IMR-90 (cell line): ENCODE results near the gene TRMT10C. TPM values are rescaled to one million over a fixed set of nuclear protein-coding genes. Genes with fewer than 3 reads are reported as not detected.
A peak's percentile ranks its signal among the peaks of the same experiment; 100 is the strongest.

Source experiments
- ATAC-seq: fragments of 200-7000 bp; cut with Tn5 transposase; 2 replicates; pipeline ENCODE4 v1.9.1; 2020; ENCODE audit warnings: low read depth, mild to moderate bottlenecking, moderate library complexity
- BruUV-seq: library from RNA; stranded (reverse); fragments of 400-500 nt; replicated peaks from 2 replicates; lab custom pipeline; 2021; lab: Mats Ljungman, UMichigan
- CTCF ChIA-PET: fragments of 300-600 bp; formaldehyde crosslinking; extraction: SDS; loops from one replicate; lab custom pipeline; 2021; ENCODE audit warnings: antibody characterized with exemption; lab: Yijun Ruan, JAX
- POLR2A ChIA-PET: fragments of 300-600 bp; sonication (Branson Sonifier 250); formaldehyde crosslinking; loops from one replicate; lab custom pipeline; 2022; ENCODE audit warnings: antibody characterized with exemption; ENCODE audit not compliant: unreplicated experiment; lab: Charles Lee
- DNase-seq: peaks from one replicate; pipeline ENCODE4 v3.0.0; 2013
- H2AFZ ChIP-seq: replicated peaks from 2 replicates; pipeline ENCODE3; 2013; ENCODE audit warnings: low read length, mild to moderate bottlenecking; ENCODE audit not compliant: poor library complexity
- H2AK5ac ChIP-seq: 2 replicates; pipeline ENCODE4 v1.6.1; 2013; ENCODE audit warnings: low read depth, low read length, inconsistent platforms
- H2AK9ac ChIP-seq: replicated peaks from 2 replicates; pipeline ENCODE3; 2013; ENCODE audit warnings: mild to moderate bottlenecking, low read depth, low read length, moderate library complexity; ENCODE audit not compliant: poor library complexity
- H2BK120ac ChIP-seq: 2 replicates; pipeline ENCODE4 v1.6.1; 2013; ENCODE audit warnings: low read depth, low read length, inconsistent platforms
- H2BK15ac ChIP-seq: 3 replicates; pipeline ENCODE4 v1.6.1; 2013; ENCODE audit warnings: low read depth, low read length, inconsistent platforms
- H2BK20ac ChIP-seq: 2 replicates; pipeline ENCODE4 v1.6.1; 2013; ENCODE audit warnings: low read depth, mild to moderate bottlenecking, inconsistent platforms, low read length, moderate library complexity
- H2BK5ac ChIP-seq: 2 replicates; pipeline ENCODE4 v1.6.1; 2013; ENCODE audit warnings: mild to moderate bottlenecking, low read depth, low read length, inconsistent platforms; ENCODE audit not compliant: poor library complexity, severe bottlenecking
- H3K14ac ChIP-seq: replicated peaks from 2 replicates; pipeline ENCODE4 v1.6.1; 2013; ENCODE audit warnings: low read depth, low read length, inconsistent platforms
- H3K18ac ChIP-seq: 2 replicates; pipeline ENCODE4 v1.6.1; 2013; ENCODE audit warnings: low read depth, low read length, control low read depth
- H3K23ac ChIP-seq: 2 replicates; pipeline ENCODE4 v1.6.1; 2013; ENCODE audit warnings: low read depth, low read length, inconsistent platforms
- H3K27ac ChIP-seq: 2 replicates; pipeline ENCODE4 v1.5.1; 2013; ENCODE audit warnings: mild to moderate bottlenecking, control low read depth, low read length; ENCODE audit not compliant: insufficient read depth
- H3K27me3 ChIP-seq: 2 replicates; pipeline ENCODE4 v1.6.1; 2013; ENCODE audit warnings: low read length; ENCODE audit not compliant: control insufficient read depth, insufficient read depth
- H3K36me3 ChIP-seq: 2 replicates; pipeline ENCODE4 v1.6.1; 2013; ENCODE audit warnings: low read length, mixed read lengths; ENCODE audit not compliant: control insufficient read depth, insufficient read depth
- H3K4ac ChIP-seq: 2 replicates; pipeline ENCODE4 v1.6.1; 2013; ENCODE audit warnings: low read depth, low read length, inconsistent platforms
- H3K4me1 ChIP-seq: 2 replicates; pipeline ENCODE4 v1.6.1; 2013; ENCODE audit warnings: low read length, mixed read lengths; ENCODE audit not compliant: control insufficient read depth, insufficient read depth
- H3K4me2 ChIP-seq: 2 replicates; pipeline ENCODE4 v1.6.1; 2013; ENCODE audit warnings: low read depth, mild to moderate bottlenecking, control low read depth, low read length, moderate library complexity
- H3K4me3 ChIP-seq: 2 replicates; pipeline ENCODE4 v1.5.1; 2013; ENCODE audit warnings: low read depth, mild to moderate bottlenecking, control low read depth, low read length, moderate library complexity; ENCODE audit not compliant: insufficient read depth
- H3K56ac ChIP-seq: 2 replicates; pipeline ENCODE4 v1.6.1; 2013; ENCODE audit warnings: low read length, inconsistent platforms; ENCODE audit not compliant: insufficient read depth; ENCODE audit errors: extremely low read depth
- H3K79me1 ChIP-seq, 2 experiments: 2 replicates each; pipeline ENCODE4 v1.6.1; 2013; ENCODE audit warnings: low read length in 2 of 2, inconsistent platforms in 1 of 2, low read depth in 1 of 2
- H3K9ac ChIP-seq: 2 replicates; pipeline ENCODE4 v1.6.1; 2013; ENCODE audit warnings: low read depth, low read length, control low read depth
- H3K9me1 ChIP-seq: 2 replicates; pipeline ENCODE4 v1.6.1; 2013; ENCODE audit warnings: low read length, inconsistent platforms; ENCODE audit not compliant: insufficient read depth
- H3K9me3 ChIP-seq: 2 replicates; pipeline ENCODE4 v1.6.1; 2013; ENCODE audit warnings: low read length; ENCODE audit not compliant: control insufficient read depth, insufficient read depth
- H4K20me1 ChIP-seq: 2 replicates; pipeline ENCODE4 v1.6.1; 2013; ENCODE audit warnings: low read length, inconsistent platforms; ENCODE audit not compliant: insufficient read depth
- H4K5ac ChIP-seq: 2 replicates; pipeline ENCODE4 v1.6.1; 2013; ENCODE audit warnings: mild to moderate bottlenecking, low read depth, low read length, control low read depth
- H4K8ac ChIP-seq, 2 experiments: 2 replicates each; pipeline ENCODE4 v1.6.1; 2013; ENCODE audit warnings: low read depth in 2 of 2, low read length in 2 of 2, control low read depth in 1 of 2, inconsistent platforms in 1 of 2
- H4K91ac ChIP-seq: 2 replicates; pipeline ENCODE4 v1.6.1; 2013; ENCODE audit warnings: low read depth, low read length, inconsistent platforms; ENCODE audit not compliant: insufficient read depth
- BHLHE40 ChIP-seq: fragments of 150-350 bp; IDR thresholded peaks from 2 replicates; pipeline ENCODE4 v1.6.1; 2016; ENCODE audit warnings: mild to moderate bottlenecking, low read depth, low read length
- CEBPB ChIP-seq: IDR thresholded peaks from 2 replicates; pipeline ENCODE4 v1.6.1; 2012; ENCODE audit warnings: low read depth, low read length, improper control_type of control experiment
- CHD1 ChIP-seq: IDR thresholded peaks from 2 replicates; pipeline ENCODE4 v1.6.1; 2012; ENCODE audit warnings: low read depth, low read length, improper control_type of control experiment
- FOS ChIP-seq: fragments of 150-350 bp; IDR thresholded peaks from 2 replicates; pipeline ENCODE4 v1.6.1; 2016; ENCODE audit warnings: low read depth, low read length
- MAZ ChIP-seq: IDR thresholded peaks from 2 replicates; pipeline ENCODE4 v1.6.1; 2012; ENCODE audit warnings: low read depth, mild to moderate bottlenecking, low read length, improper control_type of control experiment, moderate library complexity, borderline replicate concordance
- MXI1 ChIP-seq: IDR thresholded peaks from 2 replicates; pipeline ENCODE4 v1.6.1; 2012; ENCODE audit warnings: low read depth, mild to moderate bottlenecking, low read length, moderate library complexity, borderline replicate concordance
- NFE2L2 ChIP-seq: fragments of 150-350 bp; IDR thresholded peaks from 2 replicates; pipeline ENCODE4 v1.6.1; 2016; ENCODE audit warnings: low read depth, mild to moderate bottlenecking, low read length
- POLR2A ChIP-seq: IDR thresholded peaks from 2 replicates; pipeline ENCODE4 v1.6.1; 2012; ENCODE audit warnings: mild to moderate bottlenecking, low read depth, low read length
- RAD21 ChIP-seq: IDR thresholded peaks from 2 replicates; pipeline ENCODE4 v1.6.1; 2012; ENCODE audit warnings: low read length, improper control_type of control experiment
- RCOR1 ChIP-seq: IDR thresholded peaks from 2 replicates; pipeline ENCODE4 v1.6.1; 2012; ENCODE audit warnings: mild to moderate bottlenecking, low read length, improper control_type of control experiment; ENCODE audit not compliant: insufficient replicate concordance
- RFX5 ChIP-seq: IDR thresholded peaks from 2 replicates; pipeline ENCODE4 v1.8.0; 2012; ENCODE audit warnings: low read depth, mild to moderate bottlenecking, low read length, moderate library complexity
- SMC3 ChIP-seq: fragments of 150-350 bp; IDR thresholded peaks from 2 replicates; pipeline ENCODE4 v1.6.1; 2016; ENCODE audit warnings: low read depth, mild to moderate bottlenecking, antibody characterized with exemption, low read length, moderate library complexity
- WGBS, 2 experiments: methylation state at CpG; one replicate each; pipeline versions ENCODE4 v1.1.5 to v1.1.7; 2013; ENCODE audit warnings: missing lambda C conversion rate in 2 of 2; ENCODE audit not compliant: insufficient read length in 1 of 2; ENCODE audit errors: extremely low coverage in 2 of 2; 5-methylcytosine and 5-hydroxymethylcytosine counted together
- dilution Hi-C: fragments of 300-500 bp; cut with HindIII; formaldehyde crosslinking; loops from one replicate; pipeline ENCODE4 v1.14.3; 2018; ENCODE audit warnings: low sequenced_read_pairs; ENCODE audit not compliant: unreplicated experiment
- in situ Hi-C: fragments of 300-500 bp; cut with MboI; formaldehyde crosslinking; loops from 3 replicates; pipeline ENCODE4 v1.14.3; 2019; ENCODE audit warnings: low sequenced_read_pairs, inconsistent platforms, mixed read lengths
- intact Hi-C: fragments of 100-400 bp; cut with micrococcal nuclease; formaldehyde crosslinking; loops from 2 replicates; pipeline ENCODE4 v1.10.0; 2022
- polyA plus RNA-seq, 3 experiments: library from polyadenylated mRNA; depleted of rRNA; stranded (reverse); fragments of >200 nt; gene quantifications; 2 replicates each; pipeline ENCODE4 v1.2.3, GENCODE V29; 2012; ENCODE audit warnings: low replicate concordance in 1 of 3
- total RNA-seq: library from RNA; depleted of rRNA; stranded (reverse); fragments of >200 nt; gene quantifications from 2 replicates; pipeline ENCODE4 v1.2.3, GENCODE V29; 2012
- TF ChIP-seq, protein P1 (sequence below): conservative IDR thresholded peaks from 2 replicates; pipeline ENCODE4 v1.5.1; 2012; ENCODE audit warnings: mild to moderate bottlenecking, low read depth, low read length, improper control_type of control experiment

Gene TRMT10C
- total and polyA plus RNA-seq, 2 of the 4 experiments (the other 2 are of a cell fraction) = 13.6 to 17.0 TPM

DNA sequence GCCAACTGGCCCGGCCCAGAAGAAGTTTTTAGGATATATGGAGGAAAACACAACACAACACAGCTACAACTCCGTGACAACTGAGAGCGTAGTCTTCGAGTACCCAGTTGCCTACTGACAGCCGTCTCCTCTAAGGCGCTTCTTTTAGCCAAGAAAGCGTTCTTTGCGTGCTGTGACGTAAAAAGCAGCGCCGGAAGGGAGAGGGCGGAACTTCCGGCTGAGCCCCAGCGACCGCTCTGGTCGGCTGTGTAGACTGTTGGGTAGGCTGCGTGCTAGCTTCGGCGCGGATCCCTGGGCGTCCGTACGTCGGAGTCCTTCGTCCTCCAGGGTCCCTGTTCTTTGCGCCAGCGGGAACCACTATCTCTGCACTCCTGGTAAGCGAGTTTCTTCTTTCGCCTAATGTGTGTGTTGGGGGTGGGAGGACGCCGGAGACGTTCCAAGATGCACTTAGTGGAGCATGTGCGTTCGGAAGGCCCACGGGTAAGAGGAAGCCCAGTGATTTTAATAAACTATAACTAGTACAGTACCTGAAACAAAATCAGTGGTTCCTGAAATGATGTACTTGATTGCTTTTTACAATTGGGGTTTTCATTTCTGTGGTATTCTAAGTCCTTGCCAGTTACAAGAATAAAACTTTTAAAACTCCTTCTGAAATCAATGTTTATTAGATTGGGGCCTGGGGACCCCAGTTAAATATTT lies at the start of gene TRMT10C (continued):
- TF ChIP-seq MXI1 (peak; percentile 84), FOS (no peak), RAD21 (no peak), BHLHE40 (no peak), MAZ (peak; percentile 49; the same call in 1 of the 2 replicates)

DNA sequence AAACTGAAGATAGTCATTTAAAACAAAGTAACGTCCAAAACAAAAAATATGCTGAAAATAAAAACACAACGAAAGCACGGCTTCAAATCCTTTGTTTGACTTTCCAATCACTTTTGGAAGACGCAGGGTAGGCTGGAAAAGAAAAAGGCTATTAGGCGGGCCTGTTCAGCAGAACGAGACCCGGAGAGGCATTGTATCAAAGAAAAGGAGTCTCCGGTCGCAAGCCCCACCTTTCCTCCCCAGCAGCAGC lies 49.3 kb upstream of the TRMT10C start:
- Histone ChIP-seq H2BK5ac (peak overlapping the region; percentile 80), H3K4me2 (peak overlapping the region; percentile 70), H2BK15ac (peak overlapping the region; percentile 50; the same call in 1 of the 3 replicates), H3K36me3 (no peaks in the 10 kb centered on the region), H3K4ac (peak overlapping the region; percentile 95), H3K14ac (peak overlapping the region; percentile 92), H2AK9ac (peak overlapping the region; percentile 75), H3K9ac (peak overlapping the region; percentile 82), H4K20me1 (no peaks in the 10 kb centered on the region), H4K91ac (peak overlapping the region; percentile 88), H2BK120ac (peak overlapping the region; percentile 79; the same call in 1 of the 2 replicates), H3K27me3 (no peaks in the 10 kb centered on the region), H3K79me1 (peaks cover 0 to 28% of the 10 kb centered on the region in 2 experiments; a peak in 3 of 4 replicates), H3K4me3 (peak overlapping the region; percentile 80), H3K27ac (peak overlapping the region; percentile 78), H4K5ac (peak overlapping the region; percentile 69), H3K56ac (peak overlapping the region; percentile 87), H2BK20ac (no peak overlapping the region), H4K8ac (peak overlapping the region; percentile 86 to 100), H2AK5ac (0 out of 2 replicates have a peak overlapping the region, but pooled peaks have one; percentile 31), H3K4me1 (0 out of 2 replicates have a peak, but pooled peaks cover 2% of the 10 kb centered on the region), H3K18ac (peak overlapping the region; percentile 40), H3K9me1 (no peaks in the 10 kb centered on the region), H2AFZ (peak overlapping the region; percentile 95), H3K23ac (peak overlapping the region; percentile 91), H3K9me3 (no peaks in the 10 kb centered on the region)
- intact Hi-C loops = loop anchor here (2.0 kb wide), 1 partner anchor 60 kb away; no protein-coding TSS in a partner anchor
- ChIA-PET POLR2A (no interaction called here), CTCF (interaction anchor here (0.9 kb wide), 2 partner anchors 27 to 61 kb away, joined by 3 read pairs; partner anchors contain the start of gene PCNP)
- peak; percentile 50; the same call in 1 of the 2 replicates for ATAC-seq
- TF ChIP-seq RFX5 (no peak), MXI1 (no peak), BHLHE40 (no peak), RCOR1 (no peak), NFE2L2 (no peak), SMC3 (no peak), POLR2A (no peak), RAD21 (no peak), CEBPB (no peak), MAZ (no peak), CHD1 (no peak), FOS (no peak)
- TF ChIP-seq, protein P1, sequence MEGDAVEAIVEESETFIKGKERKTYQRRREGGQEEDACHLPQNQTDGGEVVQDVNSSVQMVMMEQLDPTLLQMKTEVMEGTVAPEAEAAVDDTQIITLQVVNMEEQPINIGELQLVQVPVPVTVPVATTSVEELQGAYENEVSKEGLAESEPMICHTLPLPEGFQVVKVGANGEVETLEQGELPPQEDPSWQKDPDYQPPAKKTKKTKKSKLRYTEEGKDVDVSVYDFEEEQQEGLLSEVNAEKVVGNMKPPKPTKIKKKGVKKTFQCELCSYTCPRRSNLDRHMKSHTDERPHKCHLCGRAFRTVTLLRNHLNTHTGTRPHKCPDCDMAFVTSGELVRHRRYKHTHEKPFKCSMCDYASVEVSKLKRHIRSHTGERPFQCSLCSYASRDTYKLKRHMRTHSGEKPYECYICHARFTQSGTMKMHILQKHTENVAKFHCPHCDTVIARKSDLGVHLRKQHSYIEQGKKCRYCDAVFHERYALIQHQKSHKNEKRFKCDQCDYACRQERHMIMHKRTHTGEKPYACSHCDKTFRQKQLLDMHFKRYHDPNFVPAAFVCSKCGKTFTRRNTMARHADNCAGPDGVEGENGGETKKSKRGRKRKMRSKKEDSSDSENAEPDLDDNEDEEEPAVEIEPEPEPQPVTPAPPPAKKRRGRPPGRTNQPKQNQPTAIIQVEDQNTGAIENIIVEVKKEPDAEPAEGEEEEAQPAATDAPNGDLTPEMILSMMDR = no peak
- TSS peak; percentile 52 for BruUV-seq
- in situ Hi-C loops = no loop called here
- WGBS, 2 experiments = no CpG with 5 or more reads among the region's 9 CpGs
- dilution Hi-C loops = no loop called here
- DNase-seq = no peak
